HG02763 (cell line): ENCODE data around the gene AGBL5.
"Not testable (repeated sequence)": the region's sequence is repeated elsewhere in the genome, so short reads cannot be mapped to it uniquely, and the experiment has no call there.

Experiments
- ATAC-seq: cut with Tn5 transposase; IDR thresholded peaks from one replicate; pipeline ENCODE4 v1.9.1; 2021; ENCODE audit warnings: mild to moderate bottlenecking, moderate library complexity; ENCODE audit not compliant: unreplicated experiment

Gene AGBL5

GRCh38 chr2:27089111-27089954 lies 37.9 kb downstream of the AGBL5 start:
- ATAC-seq, result no peak

GRCh38 chr2:27091746-27092695 lies 40.6 kb downstream of the AGBL5 start:
- no peak for ATAC-seq

GRCh38 chr2:27092696-27093429 lies 41.4 kb downstream of the AGBL5 start:
- ATAC-seq, result no peak

- ATAC-seq, result no peak
Observed at GRCh38 chr2:27093430-27094352, 42.2 kb downstream of the AGBL5 start.

- ATAC-seq, result no peak
Observed at GRCh38 chr2:27094353-27094984, 43.0 kb downstream of the AGBL5 start.

GRCh38 chr2:27095427-27095744 lies 43.9 kb downstream of the AGBL5 start:
- no peak for ATAC-seq

- no peak for ATAC-seq
Observed at GRCh38 chr2:27095745-27096651, 44.5 kb downstream of the AGBL5 start.

GRCh38 chr2:27096748-27097297 lies 45.4 kb downstream of the AGBL5 start:
- ATAC-seq, result no peak

- no peak for ATAC-seq
Observed at GRCh38 chr2:27097341-27097740, 45.9 kb downstream of the AGBL5 start.

GRCh38 chr2:27099334-27099955 lies 48.0 kb downstream of the AGBL5 start:
- ATAC-seq, result no peak

- ATAC-seq, result no peak
Observed at GRCh38 chr2:27100036-27100435, 48.6 kb downstream of the AGBL5 start.

GRCh38 chr2:27102329-27102728 lies 50.9 kb downstream of the AGBL5 start:
- no peak for ATAC-seq

GRCh38 chr2:27105981-27106380 lies 54.5 kb downstream of the AGBL5 start:
- no peak for ATAC-seq

GRCh38 chr2:27108221-27108620 lies 56.8 kb downstream of the AGBL5 start:
- no peak for ATAC-seq

- ATAC-seq, result no peak
Observed at GRCh38 chr2:27109083-27109482, 57.6 kb downstream of the AGBL5 start.

- ATAC-seq, result not testable (repeated sequence)
Observed at GRCh38 chr2:27110603-27111352, 59.3 kb downstream of the AGBL5 start.

GRCh38 chr2:27111392-27112078 lies 60.1 kb downstream of the AGBL5 start:
- ATAC-seq, result not testable (repeated sequence)
